ENCODE data around the gene ALDH8A1. TPM values are rescaled to one million over a fixed set of nuclear protein-coding genes. Genes with fewer than 3 reads are reported as not detected.

Gene ALDH8A1
- total RNA-seq, 1 donor from 2014 or later: 0.46 TPM

- TF ChIP-seq, protein P1, sequence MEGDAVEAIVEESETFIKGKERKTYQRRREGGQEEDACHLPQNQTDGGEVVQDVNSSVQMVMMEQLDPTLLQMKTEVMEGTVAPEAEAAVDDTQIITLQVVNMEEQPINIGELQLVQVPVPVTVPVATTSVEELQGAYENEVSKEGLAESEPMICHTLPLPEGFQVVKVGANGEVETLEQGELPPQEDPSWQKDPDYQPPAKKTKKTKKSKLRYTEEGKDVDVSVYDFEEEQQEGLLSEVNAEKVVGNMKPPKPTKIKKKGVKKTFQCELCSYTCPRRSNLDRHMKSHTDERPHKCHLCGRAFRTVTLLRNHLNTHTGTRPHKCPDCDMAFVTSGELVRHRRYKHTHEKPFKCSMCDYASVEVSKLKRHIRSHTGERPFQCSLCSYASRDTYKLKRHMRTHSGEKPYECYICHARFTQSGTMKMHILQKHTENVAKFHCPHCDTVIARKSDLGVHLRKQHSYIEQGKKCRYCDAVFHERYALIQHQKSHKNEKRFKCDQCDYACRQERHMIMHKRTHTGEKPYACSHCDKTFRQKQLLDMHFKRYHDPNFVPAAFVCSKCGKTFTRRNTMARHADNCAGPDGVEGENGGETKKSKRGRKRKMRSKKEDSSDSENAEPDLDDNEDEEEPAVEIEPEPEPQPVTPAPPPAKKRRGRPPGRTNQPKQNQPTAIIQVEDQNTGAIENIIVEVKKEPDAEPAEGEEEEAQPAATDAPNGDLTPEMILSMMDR (conservative IDR thresholded peaks at IDR 0.05): no peak
- H3K4me1 Mint-ChIP-seq (ENCODE audit: unreplicated experiment): no peaks in the 10 kb centered on the region
- H3K9me3 Mint-ChIP-seq: no peaks in the 10 kb centered on the region
- no peak for DNase-seq (ENCODE audit: extremely low spot score, unreplicated experiment)
- H3K27me3 Mint-ChIP-seq: no peaks in the 10 kb centered on the region
- H3K4me3 Mint-ChIP-seq: no peak overlapping the region
- H3K36me3 Mint-ChIP-seq: no peaks in the 10 kb centered on the region
- no peak overlapping the region for H3K27ac Mint-ChIP-seq
Measured at GRCh38 chr6:134951494-134952263, 1.8 kb upstream of the ALDH8A1 start.

GRCh38 chr6:134950482-134950881, 581 bp upstream of the ALDH8A1 start:
- TF ChIP-seq, protein P1 (conservative IDR thresholded peaks at IDR 0.05): no peak
- H3K9me3 Mint-ChIP-seq: no peaks in the 10 kb centered on the region
- H3K4me3 Mint-ChIP-seq: no peak overlapping the region
- DNase-seq (ENCODE audit: extremely low spot score, unreplicated experiment): no peak
- H3K27me3 Mint-ChIP-seq: no peaks in the 10 kb centered on the region
- H3K36me3 Mint-ChIP-seq: no peaks in the 10 kb centered on the region
- no peaks in the 10 kb centered on the region for H3K4me1 Mint-ChIP-seq (ENCODE audit: unreplicated experiment)
- H3K27ac Mint-ChIP-seq: no peak overlapping the region

- Mint-ChIP-seq H3K27me3 (no peaks in the 10 kb centered on the region), H3K27ac (no peak overlapping the region), H3K4me3 (no peak overlapping the region), H3K4me1 (ENCODE audit: unreplicated experiment) (no peaks in the 10 kb centered on the region), H3K9me3 (no peaks in the 10 kb centered on the region), H3K36me3 (no peaks in the 10 kb centered on the region)
- TF ChIP-seq, protein P1 (conservative IDR thresholded peaks at IDR 0.05): no peak
- DNase-seq (ENCODE audit: extremely low spot score, unreplicated experiment): no peak
Measured at GRCh38 chr6:134948691-134949090, 1.2 kb downstream of the ALDH8A1 start.

- no peaks in the 10 kb centered on the region for H3K4me1 Mint-ChIP-seq (ENCODE audit: unreplicated experiment)
- no peaks in the 10 kb centered on the region for H3K36me3 Mint-ChIP-seq
- H3K27me3 Mint-ChIP-seq: no peaks in the 10 kb centered on the region
- no peaks in the 10 kb centered on the region for H3K9me3 Mint-ChIP-seq
- no peak for DNase-seq (ENCODE audit: extremely low spot score, unreplicated experiment)
- TF ChIP-seq, protein P1 (conservative IDR thresholded peaks at IDR 0.05): no peak
- H3K27ac Mint-ChIP-seq: no peak overlapping the region
- no peak overlapping the region for H3K4me3 Mint-ChIP-seq
Measured at GRCh38 chr6:134948142-134948541, 1.8 kb downstream of the ALDH8A1 start.

- Mint-ChIP-seq H3K36me3 (no peaks in the 10 kb centered on the region), H3K9me3 (no peaks in the 10 kb centered on the region), H3K27ac (no peak overlapping the region), H3K27me3 (no peaks in the 10 kb centered on the region), H3K4me1 (ENCODE audit: unreplicated experiment) (no peaks in the 10 kb centered on the region), H3K4me3 (no peak overlapping the region)
- TF ChIP-seq, protein P1 (conservative IDR thresholded peaks at IDR 0.05): no peak
- no peak for DNase-seq (ENCODE audit: extremely low spot score, unreplicated experiment)
Measured at GRCh38 chr6:134945045-134945444, 4.9 kb downstream of the ALDH8A1 start.

All from type B pancreatic cell (in vitro differentiated cells).